ENCODE results near the gene ATXN3. TPM values are rescaled to one million over a fixed set of nuclear protein-coding genes. Genes with fewer than 3 reads are reported as not detected.

Gene ATXN3
- total and polyA plus RNA-seq, 2 of the 13 experiments (the other 11 are each of a cell fraction or from before 2014, with no cell fraction given): 14.9 to 17.3 TPM

DNA sequence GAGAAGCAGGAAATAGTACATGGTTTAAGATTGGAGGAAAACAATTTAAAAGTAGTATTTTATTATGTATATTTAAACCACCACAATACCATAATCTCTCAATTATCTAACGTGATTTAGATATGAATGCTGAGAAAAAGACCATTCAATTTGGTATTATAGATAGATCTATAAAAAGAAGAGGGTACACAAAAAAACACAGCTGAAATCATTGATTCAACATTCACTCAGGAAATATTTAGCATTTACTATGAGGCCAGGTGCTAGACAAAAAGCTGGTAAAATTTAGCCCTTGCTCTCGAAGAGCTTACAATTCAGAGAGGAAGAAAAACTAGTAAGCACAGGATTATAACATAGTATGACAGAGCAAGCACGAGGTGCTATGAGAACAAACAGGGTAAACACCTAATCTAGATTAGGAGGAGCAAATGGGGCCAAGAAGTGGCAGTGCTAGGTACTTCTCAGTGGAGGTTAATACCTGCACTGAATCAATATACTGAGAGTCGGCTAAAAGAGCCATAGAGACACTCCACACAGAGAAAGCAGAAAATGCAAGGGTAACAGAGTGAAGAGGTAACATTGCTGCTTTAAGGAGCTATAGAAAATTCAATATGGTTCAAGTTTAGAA is 94.1 kb downstream of the ATXN3 start:
- Histone ChIP-seq H3K9ac (ENCODE audit: insufficient read depth, low read depth, low read length) (no peak overlapping the region), H3K4me1 (ENCODE audit: insufficient read depth, low read length) (no peaks in the 10 kb centered on the region), H3K27me3 (ENCODE audit: control insufficient read depth in 1 of 2, insufficient read depth in 2 of 2, low read length in 2 of 2) (no peaks in the 10 kb centered on the region), H2AFZ (ENCODE audit: low read length) (no peak overlapping the region), H4K20me1 (ENCODE audit: insufficient read depth, low read length) (no peaks in the 10 kb centered on the region), H3K27ac (ENCODE audit: extremely low read length, insufficient read depth, low read length) (no peak overlapping the region), H3K79me2 (ENCODE audit: insufficient read depth, low read length) (no peaks in the 10 kb centered on the region), H3K36me3 (replicated peaks in 1 of 2; ENCODE audit: control insufficient read depth in 1 of 2, insufficient read depth in 2 of 2, low read length in 2 of 2) (peaks cover 15 to 47% of the 10 kb centered on the region in 2 experiments), H3K9me3 (ENCODE audit: low read length) (no peaks in the 10 kb centered on the region), H3K4me3 (replicated peaks in 1 of 3; ENCODE audit: insufficient read depth in 1 of 3, low read depth in 2 of 3, low read length in 3 of 3) (no peak overlapping the region), H3K4me2 (ENCODE audit: low read depth, low read length) (no peak overlapping the region)
- ATAC-seq (no peak), FAIRE-seq (no peak), DNase-seq (ENCODE audit: low spot score) (no peak)
- ChIA-PET POLR2A (interaction anchor here (0.7 kb wide), 1 partner anchor 27 kb away, joined by 3 read pairs; the partner anchor contains the start of gene TRIP11), CTCF (ENCODE audit: low intra/inter-chr PET ratio, low total read pairs) (no interaction called here)
- in situ Hi-C loops (cut with HindIII; ENCODE audit: extremely low pct_ligation_motif_present, low pct_unique_long_range_greater_than_20kb): no loop called here
- TF ChIP-seq TFDP1 (CRISPR knock-in tag; IDR thresholded peaks at IDR 0.05; ENCODE audit: borderline replicate concordance): no peak
- TF ChIP-seq ZFP37 (CRISPR knock-in tag; IDR thresholded peaks at IDR 0.05; ENCODE audit: borderline replicate concordance): no peak
- TF ChIP-seq HNRNPK (IDR thresholded peaks at IDR 0.05; ENCODE audit: low read depth, low read length, poor library complexity, severe bottlenecking): no peak
- no peak for TF ChIP-seq ZNF33A (CRISPR knock-in tag; IDR thresholded peaks at IDR 0.05; ENCODE audit: borderline replicate concordance)
- no peak for TF ChIP-seq GLI4 (CRISPR knock-in tag; IDR thresholded peaks at IDR 0.05; ENCODE audit: borderline replicate concordance)
- TF ChIP-seq LBX2 (CRISPR knock-in tag; IDR thresholded peaks at IDR 0.05; ENCODE audit: borderline replicate concordance): no peak
- no peak for TF ChIP-seq IRF2 (CRISPR knock-in tag; IDR thresholded peaks at IDR 0.05)
- no peak for TF ChIP-seq ZMAT3 (CRISPR knock-in tag; conservative IDR thresholded peaks at IDR 0.05)
- TF ChIP-seq KLF12 (CRISPR knock-in tag; IDR thresholded peaks at IDR 0.05; ENCODE audit: borderline replicate concordance): no peak
- TF ChIP-seq GPBP1L1 (CRISPR knock-in tag; IDR thresholded peaks at IDR 0.05): no peak
- no peak for TF ChIP-seq ZNF317 (CRISPR knock-in tag; IDR thresholded peaks at IDR 0.05)
- intact Hi-C loops (cut with micrococcal nuclease; ENCODE audit: unreplicated experiment): no loop called here
- BruUV-seq (replicated peaks): no TSS peak
- WGBS (ENCODE audit: low lambda C conversion rate): 94% methylated on average over 4 of the region's 4 CpGs

Data from HepG2 (cell line).